HG03060 (cell line): ENCODE results near the gene LRP6.
"Not testable (repeated sequence)": the region's sequence is repeated elsewhere in the genome, so short reads cannot be mapped to it uniquely, and the experiment has no call there.

ENCODE experiments used
- ATAC-seq: cut with Tn5 transposase; IDR thresholded peaks from one replicate; pipeline ENCODE4 v1.9.1; 2021; ENCODE audit warnings: low read depth, moderate number of reproducible peaks; ENCODE audit not compliant: unreplicated experiment

Gene LRP6

GRCh38 chr12:12128670-12129069, 138.2 kb downstream of the LRP6 start:
- ATAC-seq = no peak

GRCh38 chr12:12127304-12127703, 139.5 kb downstream of the LRP6 start:
- no peak for ATAC-seq

- ATAC-seq = no peak
Observed at GRCh38 chr12:12126551-12126950, 140.3 kb downstream of the LRP6 start.

GRCh38 chr12:12123036-12123604, 143.7 kb downstream of the LRP6 start:
- no peak for ATAC-seq

GRCh38 chr12:12121061-12121460, 145.8 kb downstream of the LRP6 start:
- no peak for ATAC-seq

- ATAC-seq = no peak
Observed at GRCh38 chr12:12116677-12117076, 150.2 kb downstream of the LRP6 start.

GRCh38 chr12:12115514-12115913, 151.3 kb downstream of the LRP6 start:
- ATAC-seq = no peak

- not testable (repeated sequence) for ATAC-seq
Observed at GRCh38 chr12:12110923-12111555, 155.8 kb downstream of the LRP6 start.

- no peak for ATAC-seq
Observed at GRCh38 chr12:12108441-12109058, 158.3 kb downstream of the LRP6 start.

- no peak for ATAC-seq
Observed at GRCh38 chr12:12107678-12108077, 159.2 kb downstream of the LRP6 start.

GRCh38 chr12:12099102-12099501, 167.7 kb downstream of the LRP6 start:
- ATAC-seq = no peak

- ATAC-seq = no peak
Observed at GRCh38 chr12:12098691-12099015, 168.2 kb downstream of the LRP6 start.

- no peak for ATAC-seq
Observed at GRCh38 chr12:12097891-12098690, 168.8 kb downstream of the LRP6 start.

GRCh38 chr12:12095021-12095420, 171.8 kb downstream of the LRP6 start:
- ATAC-seq = no peak

- no peak for ATAC-seq
Observed at GRCh38 chr12:12094481-12094880, 172.4 kb downstream of the LRP6 start.

GRCh38 chr12:12091977-12092663, 174.7 kb downstream of the LRP6 start:
- no peak for ATAC-seq

- ATAC-seq = no peak
Observed at GRCh38 chr12:12091071-12091470, 175.8 kb downstream of the LRP6 start.

- ATAC-seq = no peak
Observed at GRCh38 chr12:12088761-12089160, 178.1 kb downstream of the LRP6 start.

GRCh38 chr12:12088147-12088546, 178.7 kb downstream of the LRP6 start:
- ATAC-seq = no peak

GRCh38 chr12:12087693-12088034, 179.2 kb downstream of the LRP6 start:
- ATAC-seq = no peak
